Activated CD4-positive, alpha-beta T cell treated with anti-CD3 and anti-CD28 coated beads, Interleukin-2, Interleukin-6, amounts not matched to agents 100 ng/mL and 50 ng/mL, durations not matched to agents 16 hours and 8 hours (primary cell): ENCODE measurements around the gene MATN4.
A peak's percentile ranks its signal among the peaks of the same experiment; 100 is the strongest.
"Not testable (repeated sequence)": the region's sequence is repeated elsewhere in the genome, so short reads cannot be mapped to it uniquely, and the experiment has no call there.

Experiments used
- DNase-seq: peaks from one replicate; pipeline ENCODE4 v3.0.0-alpha.2; 2020

Gene MATN4

GRCh38 chr20:45308117-45308778 lies at the start of gene MATN4:
Gene MATN4, minus strand, starts transcription at chr20:45308299. Its CDS starts 2,717 bp downstream, at chr20:45305582.
- DNase-seq, result no peak

- peak; percentile 73 for DNase-seq
These were observed 47.3 kb upstream of the MATN4 start for GRCh38 chr20:45355209-45356084.

GRCh38 chr20:45354423-45355208 lies 46.5 kb upstream of the MATN4 start:
- DNase-seq, result no peak

GRCh38 chr20:45353746-45354145 lies 45.6 kb upstream of the MATN4 start:
- DNase-seq, result no peak

- DNase-seq, result no peak
These were observed 44.6 kb upstream of the MATN4 start for GRCh38 chr20:45352729-45353128.

- DNase-seq, result not testable (repeated sequence)
These were observed 42.7 kb upstream of the MATN4 start for GRCh38 chr20:45350795-45351194.

- no peak for DNase-seq
These were observed 42.1 kb upstream of the MATN4 start for GRCh38 chr20:45350217-45350616.

GRCh38 chr20:45347936-45348778 lies 40.1 kb upstream of the MATN4 start, which contains the start of gene SDC4:
Gene SDC4, minus strand, starts transcription at chr20:45348424. Its CDS starts 40 bp downstream, at chr20:45348384.
- peak; percentile 76 for DNase-seq

- no peak for DNase-seq
These were observed 39.3 kb upstream of the MATN4 start for GRCh38 chr20:45347297-45347935.

- no peak for DNase-seq
These were observed 38.8 kb upstream of the MATN4 start for GRCh38 chr20:45346851-45347250.

GRCh38 chr20:45346291-45346718 lies 38.2 kb upstream of the MATN4 start:
- no peak for DNase-seq

GRCh38 chr20:45345104-45345936 lies 37.2 kb upstream of the MATN4 start:
- DNase-seq, result no peak

GRCh38 chr20:45344168-45344860 lies 36.2 kb upstream of the MATN4 start:
- DNase-seq, result no peak

GRCh38 chr20:45343532-45344167 lies 35.6 kb upstream of the MATN4 start:
- no peak for DNase-seq

- no peak for DNase-seq
These were observed 34.9 kb upstream of the MATN4 start for GRCh38 chr20:45342855-45343531.

- DNase-seq, result no peak
These were observed 34.1 kb upstream of the MATN4 start for GRCh38 chr20:45341939-45342854.

- DNase-seq, result no peak
These were observed 33.5 kb upstream of the MATN4 start for GRCh38 chr20:45341579-45341938.

- DNase-seq, result no peak
These were observed 32.9 kb upstream of the MATN4 start for GRCh38 chr20:45340951-45341350.
